GM23338 (cell line): Measurements from ENCODE around the gene RHBDF2. TPM values are rescaled to one million over a fixed set of nuclear protein-coding genes. Genes with fewer than 3 reads are reported as not detected.
"Not testable (repeated sequence)": the region's sequence is repeated elsewhere in the genome, so short reads cannot be mapped to it uniquely, and the experiment has no call there.

Source experiments
- ATAC-seq: fragments of 200-7000 bp; cut with Tn5 transposase; 3 replicates; pipeline ENCODE4 v1.9.1; 2020
- DNase-seq: peaks from one replicate; pipeline ENCODE4 v3.0.0-alpha.2; 2015; ENCODE audit warnings: low spot score
- H2AFZ ChIP-seq: fragments of 200-600 bp; sonication (generic); 2 replicates; pipeline ENCODE4 v1.8.0; 2016; ENCODE audit warnings: antibody characterized with exemption, mild to moderate bottlenecking, moderate library complexity
- H3F3A ChIP-seq: fragments of 200-600 bp; sonication (generic); replicated peaks from 2 replicates; pipeline ENCODE4 v1.8.0; 2017; ENCODE audit warnings: antibody characterized with exemption, mixed run types, low read depth
- H3K27ac ChIP-seq: fragments of 200-600 bp; sonication (generic); 2 replicates; pipeline ENCODE4 v1.6.1; 2016; ENCODE audit warnings: low read depth
- H3K27me3 ChIP-seq: fragments of 200-600 bp; sonication (generic); 2 replicates; pipeline ENCODE4 v1.8.0; 2016; ENCODE audit warnings: mild to moderate bottlenecking, mixed run types, moderate library complexity; ENCODE audit not compliant: insufficient read depth
- H3K36me3 ChIP-seq: fragments of 200-600 bp; sonication (generic); 2 replicates; pipeline ENCODE4 v1.8.0; 2016; ENCODE audit warnings: mild to moderate bottlenecking; ENCODE audit not compliant: insufficient read depth
- H3K4me1 ChIP-seq: fragments of 200-600 bp; sonication (generic); 2 replicates; pipeline ENCODE4 v1.8.0; 2016; ENCODE audit warnings: mild to moderate bottlenecking, moderate library complexity; ENCODE audit not compliant: insufficient read depth
- H3K4me2 ChIP-seq: fragments of 200-600 bp; sonication (generic); 2 replicates; pipeline ENCODE4 v1.7.1; 2017; ENCODE audit warnings: mixed run types
- H3K4me3 ChIP-seq: fragments of 200-600 bp; sonication (generic); 2 replicates; pipeline ENCODE4 v1.6.1; 2016; ENCODE audit warnings: mixed run types
- H3K79me2 ChIP-seq: fragments of 200-600 bp; sonication (generic); replicated peaks from 2 replicates; pipeline ENCODE4 v1.8.0; 2017; ENCODE audit warnings: mild to moderate bottlenecking; ENCODE audit not compliant: insufficient read depth
- H3K9me2 ChIP-seq: fragments of 200-600 bp; sonication (generic); 2 replicates; pipeline ENCODE4 v1.8.0; 2017; ENCODE audit not compliant: insufficient read depth
- H4K20me1 ChIP-seq: fragments of 200-600 bp; sonication (generic); replicated peaks from 2 replicates; pipeline ENCODE4 v1.8.0; 2017; ENCODE audit warnings: mild to moderate bottlenecking; ENCODE audit not compliant: insufficient read depth
- H3K27ac Mint-ChIP-seq: 2 replicates; pipeline ENCODE4 v1.8.0; 2020; ENCODE audit warnings: inconsistent platforms, mild to moderate bottlenecking, moderate library complexity, mixed read lengths
- H3K27me3 Mint-ChIP-seq: 3 replicates; pipeline ENCODE4 v1.8.0; 2022; ENCODE audit warnings: low read depth, mild to moderate bottlenecking, moderate library complexity, mixed read lengths, inconsistent platforms; ENCODE audit not compliant: insufficient read depth, poor library complexity
- H3K36me3 Mint-ChIP-seq: 3 replicates; pipeline ENCODE4 v1.8.0; 2021; ENCODE audit warnings: low read depth, mild to moderate bottlenecking, inconsistent platforms, moderate library complexity, mixed read lengths
- H3K4me1 Mint-ChIP-seq: 3 replicates; pipeline ENCODE4 v1.8.0; 2020; ENCODE audit warnings: mild to moderate bottlenecking, inconsistent platforms, mixed read lengths
- H3K4me3 Mint-ChIP-seq: 3 replicates; pipeline ENCODE4 v1.8.0; 2021; ENCODE audit warnings: moderate library complexity, mild to moderate bottlenecking, inconsistent platforms, mixed read lengths
- H3K9me3 Mint-ChIP-seq: 3 replicates; pipeline ENCODE4 v1.8.0; 2020; ENCODE audit warnings: moderate library complexity, mild to moderate bottlenecking, inconsistent platforms, mixed read lengths
- CREB1 ChIP-seq: fragments of 250-450 bp; sonication (Bioruptor Pico); IDR thresholded peaks from 2 replicates; pipeline ENCODE4 v1.5.0; 2020; ENCODE audit warnings: low read depth, mild to moderate bottlenecking, moderate library complexity
- ETS1 ChIP-seq: IDR thresholded peaks from 2 replicates; pipeline ENCODE4 v1.6.1; 2016; ENCODE audit warnings: antibody characterized with exemption
- EZH2 ChIP-seq: fragments of 200-600 bp; sonication (generic); IDR thresholded peaks from one replicate; pipeline ENCODE4 v1.8.0; 2017; ENCODE audit warnings: antibody characterized with exemption, mild to moderate bottlenecking, low read depth; ENCODE audit not compliant: unreplicated experiment
- JUNB ChIP-seq: IDR thresholded peaks from one replicate; pipeline ENCODE4 v1.6.1; 2016; ENCODE audit warnings: antibody characterized with exemption; ENCODE audit not compliant: unreplicated experiment
- NANOG ChIP-seq: IDR thresholded peaks from 2 replicates; pipeline ENCODE4 v1.6.1; 2016; ENCODE audit warnings: antibody characterized with exemption, borderline replicate concordance
- POLR2AphosphoS5 ChIP-seq: IDR thresholded peaks from 2 replicates; pipeline ENCODE4 v1.6.1; 2016; ENCODE audit warnings: antibody characterized with exemption, low read depth
- REST ChIP-seq: IDR thresholded peaks from one replicate; pipeline ENCODE4 v1.6.1; 2018; ENCODE audit warnings: antibody characterized with exemption; ENCODE audit not compliant: unreplicated experiment
- STAT1 ChIP-seq: IDR thresholded peaks from one replicate; pipeline ENCODE4 v1.6.1; 2016; ENCODE audit warnings: antibody characterized with exemption; ENCODE audit not compliant: unreplicated experiment
- ZNF114 ChIP-seq: fragments of 250-450 bp; sonication (Bioruptor Pico); IDR thresholded peaks from 2 replicates; pipeline ENCODE4 v1.5.0; 2020; ENCODE audit warnings: mild to moderate bottlenecking, moderate library complexity
- ZNF331 ChIP-seq: fragments of 250-450 bp; sonication (Bioruptor Pico); IDR thresholded peaks from 2 replicates; pipeline ENCODE4 v1.5.0; 2020; ENCODE audit warnings: low read depth, mild to moderate bottlenecking, moderate library complexity
- ZNF462 ChIP-seq: fragments of 250-450 bp; sonication (Bioruptor Pico); IDR thresholded peaks from 2 replicates; pipeline ENCODE4 v1.5.0; 2020; ENCODE audit warnings: mild to moderate bottlenecking, moderate library complexity
- polyA plus RNA-seq: library from polyadenylated mRNA; unstranded; fragments of >200 nt; fragmentation: Nextera tagmentation; extraction: Ambion mirVana; gene quantifications from 2 replicates; pipeline ENCODE4 v1.2.1, GENCODE V29; 2016
- total RNA-seq: library from RNA; depleted of rRNA; stranded (reverse); fragments of >200 nt; shearing (Covaris generic); gene quantifications from 2 replicates; pipeline ENCODE4 v1.2.3, GENCODE V29; 2014

Gene RHBDF2
- total and polyA plus RNA-seq, 2 experiments from 2014 or later: 9.4 to 29.5 TPM

- not testable (repeated sequence) for ATAC-seq, DNase-seq, H4K20me1 ChIP-seq, H3K27ac ChIP-seq, H3K4me2 ChIP-seq, H3K9me2 ChIP-seq, H3K79me2 ChIP-seq, H3F3A ChIP-seq, H3K4me3 Mint-ChIP-seq, H2AFZ ChIP-seq, H3K4me3 ChIP-seq, H3K4me1 ChIP-seq, H3K27ac Mint-ChIP-seq, H3K9me3 Mint-ChIP-seq, H3K36me3 Mint-ChIP-seq, H3K36me3 ChIP-seq
- Mint-ChIP-seq H3K27me3 (peaks cover 30% of the 10 kb centered on the region), H3K4me1 (peaks cover 24% of the 10 kb centered on the region)
- peaks cover 35% of the 10 kb centered on the region for H3K27me3 ChIP-seq
These were observed 32.6 kb upstream of the RHBDF2 start for GRCh38 chr17:76533640-76534359.

- H3K27ac ChIP-seq: no peak overlapping the region
- 0 out of 2 replicates have a peak, but pooled peaks cover 5% of the 10 kb centered on the region for H3F3A ChIP-seq
- no peaks in the 10 kb centered on the region for H4K20me1 ChIP-seq
- no peak overlapping the region for H3K4me3 ChIP-seq
- H3K79me2 ChIP-seq: no peaks in the 10 kb centered on the region
- Mint-ChIP-seq H3K27me3 (peaks cover 27% of the 10 kb centered on the region), H3K27ac (no peak overlapping the region), H3K9me3 (no peaks in the 10 kb centered on the region), H3K4me3 (no peak overlapping the region; the same call in 2 of the 3 replicates), H3K4me1 (peaks cover 29% of the 10 kb centered on the region), H3K36me3 (no peaks in the 10 kb centered on the region)
- ATAC-seq (no peak), DNase-seq (no peak)
- H3K4me1 ChIP-seq: peaks cover 9% of the 10 kb centered on the region; the same call in 1 of the 2 replicates
- no peak overlapping the region for H2AFZ ChIP-seq
- peaks cover 20% of the 10 kb centered on the region for H3K27me3 ChIP-seq
- H3K9me2 ChIP-seq: no peaks in the 10 kb centered on the region
- H3K36me3 ChIP-seq: no peaks in the 10 kb centered on the region
- no peak overlapping the region for H3K4me2 ChIP-seq
- no peak for TF ChIP-seq CREB1 (CRISPR knock-in tag)
- TF ChIP-seq POLR2AphosphoS5: no peak
- no peak for TF ChIP-seq JUNB
- no peak for TF ChIP-seq ZNF331
- TF ChIP-seq NANOG: no peak
- TF ChIP-seq REST: no peak
- no peak for TF ChIP-seq EZH2
- TF ChIP-seq ZNF462: no peak
- TF ChIP-seq STAT1: no peak
- no peak for TF ChIP-seq ZNF114
- no peak for TF ChIP-seq ETS1
These were observed 30.9 kb upstream of the RHBDF2 start for GRCh38 chr17:76532072-76532651.
